Non-pigmented ciliary epithelial cell (primary cell): Measurements from ENCODE around the gene GOLM1.
"Not testable (repeated sequence)": the region's sequence is repeated elsewhere in the genome, so short reads cannot be mapped to it uniquely, and the experiment has no call there.

ENCODE experiments used
- DNase-seq: peaks from one replicate; pipeline ENCODE4 v3.0.0-alpha.2; 2010; ENCODE audit warnings: low read depth

Gene GOLM1

GRCh38 chr9:86082870-86083269, 16.5 kb downstream of the GOLM1 start:
- DNase-seq: no peak

DNA sequence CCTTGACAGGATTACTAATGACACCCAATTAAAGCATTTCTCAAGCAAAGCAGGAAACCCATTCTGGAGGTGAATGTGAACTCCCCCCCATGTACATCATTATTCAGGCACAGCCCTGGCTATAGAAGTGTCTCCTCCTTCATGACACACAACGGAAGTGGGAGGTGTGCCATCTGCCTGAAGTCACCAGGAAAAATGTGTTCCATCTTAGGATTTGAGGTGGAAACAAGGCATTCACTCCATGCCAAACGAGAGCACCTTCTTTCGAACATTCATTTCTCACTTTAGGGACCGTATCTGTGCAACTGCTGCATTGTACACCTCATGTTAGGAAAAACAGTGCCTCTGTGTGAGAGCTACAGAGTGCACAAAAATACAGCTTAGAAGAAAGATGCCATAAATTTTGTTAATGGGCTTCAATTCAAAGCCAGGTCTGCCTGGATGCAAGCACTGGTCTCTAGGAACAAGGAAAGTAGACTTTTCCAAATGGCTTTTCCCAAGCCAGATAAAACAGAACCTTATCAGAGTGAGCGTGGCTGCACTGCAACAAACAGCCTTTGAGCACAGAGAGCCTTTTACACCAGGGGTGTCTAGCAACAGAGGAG, 19.4 kb downstream of the GOLM1 start:
- no peak for DNase-seq

DNA sequence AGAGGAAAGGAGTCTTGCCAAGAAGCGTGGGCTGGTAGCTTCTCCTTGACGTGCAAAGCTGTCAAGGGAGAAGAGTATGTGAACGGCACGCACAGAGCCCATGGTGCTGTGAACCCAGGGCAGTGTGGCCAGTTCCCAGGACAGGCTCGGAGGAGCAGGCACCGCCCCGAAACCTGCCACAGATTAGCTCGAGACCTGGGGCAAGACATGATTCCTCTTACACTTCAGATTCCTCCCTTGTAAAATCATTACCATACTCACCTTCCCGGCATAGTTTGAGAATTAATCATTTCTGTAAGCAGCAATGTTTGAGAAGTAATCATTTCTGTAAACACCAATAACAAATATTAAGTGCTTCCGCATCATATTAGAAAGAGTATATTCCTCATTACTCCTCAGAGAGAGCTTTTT, 19.9 kb downstream of the GOLM1 start:
- DNase-seq: no peak

DNA sequence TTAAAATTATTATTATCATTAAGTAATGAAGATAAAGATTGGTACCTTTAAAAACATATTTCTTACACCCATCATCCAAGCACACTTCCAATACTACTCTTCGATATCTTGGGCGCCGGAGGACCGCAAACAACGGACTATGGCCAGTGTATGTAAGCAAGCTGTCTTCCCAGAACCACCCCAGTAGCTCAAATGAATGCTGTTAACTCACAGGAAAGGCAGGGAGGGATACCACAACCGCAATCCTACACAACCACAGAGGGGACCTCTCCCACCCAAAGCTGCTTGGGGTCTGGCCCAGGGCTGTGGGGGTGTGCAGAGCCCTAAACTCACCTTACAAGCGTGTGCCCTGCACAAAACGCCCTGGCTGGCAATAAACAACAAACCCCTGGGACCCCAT, 20.6 kb downstream of the GOLM1 start:
- no peak for DNase-seq

- no peak for DNase-seq
Measured at GRCh38 chr9:86077276-86077675, 22.1 kb downstream of the GOLM1 start.

DNA sequence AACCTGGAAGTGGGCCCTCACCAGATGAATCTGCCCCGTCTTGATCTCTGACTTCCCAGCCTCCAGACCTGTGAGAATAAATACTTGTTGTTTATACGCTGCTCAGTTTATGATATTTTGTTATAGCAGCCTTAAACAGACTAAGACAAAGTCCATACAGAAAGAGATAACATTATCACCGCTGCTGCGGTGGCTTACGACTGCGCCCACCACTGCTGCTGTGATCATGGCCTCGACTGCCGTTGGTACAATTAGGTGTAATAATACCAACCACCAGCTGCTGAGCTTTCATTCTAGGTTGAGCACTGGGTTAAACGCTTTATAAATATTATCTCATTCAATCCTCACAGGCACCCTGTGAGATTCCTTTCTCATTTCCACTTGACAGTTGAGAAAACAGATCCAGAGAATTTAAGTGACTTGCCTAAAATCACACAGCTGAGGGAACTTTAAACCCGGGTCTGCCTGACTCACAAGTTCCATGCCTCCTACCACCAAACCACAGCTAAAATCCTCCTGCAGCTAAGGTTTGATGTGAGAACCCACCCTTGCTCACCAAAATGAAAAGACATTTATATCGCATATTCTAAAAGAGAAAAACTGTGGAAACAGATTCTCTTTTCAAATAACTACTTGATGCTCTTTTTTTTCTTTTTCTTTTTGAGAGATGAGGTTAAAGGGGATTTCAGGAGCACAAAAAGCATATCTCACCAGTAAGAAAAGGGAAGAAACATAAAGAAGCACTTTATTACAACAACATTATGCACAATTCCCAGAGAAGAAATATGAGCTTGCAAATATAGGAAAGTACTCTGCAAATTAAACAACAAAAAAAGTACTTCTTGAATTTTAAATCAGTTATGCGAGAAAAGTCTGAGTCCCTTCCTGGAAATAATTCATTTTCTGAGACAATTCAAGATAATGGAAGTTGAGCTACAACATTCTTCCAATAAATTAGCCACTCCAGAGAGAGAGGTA, 23.9 kb downstream of the GOLM1 start:
- no peak for DNase-seq

- no peak for DNase-seq
Measured at GRCh38 chr9:86073839-86074238, 25.5 kb downstream of the GOLM1 start.

- no peak for DNase-seq
Measured at GRCh38 chr9:86072394-86072877, 26.9 kb downstream of the GOLM1 start.

DNA sequence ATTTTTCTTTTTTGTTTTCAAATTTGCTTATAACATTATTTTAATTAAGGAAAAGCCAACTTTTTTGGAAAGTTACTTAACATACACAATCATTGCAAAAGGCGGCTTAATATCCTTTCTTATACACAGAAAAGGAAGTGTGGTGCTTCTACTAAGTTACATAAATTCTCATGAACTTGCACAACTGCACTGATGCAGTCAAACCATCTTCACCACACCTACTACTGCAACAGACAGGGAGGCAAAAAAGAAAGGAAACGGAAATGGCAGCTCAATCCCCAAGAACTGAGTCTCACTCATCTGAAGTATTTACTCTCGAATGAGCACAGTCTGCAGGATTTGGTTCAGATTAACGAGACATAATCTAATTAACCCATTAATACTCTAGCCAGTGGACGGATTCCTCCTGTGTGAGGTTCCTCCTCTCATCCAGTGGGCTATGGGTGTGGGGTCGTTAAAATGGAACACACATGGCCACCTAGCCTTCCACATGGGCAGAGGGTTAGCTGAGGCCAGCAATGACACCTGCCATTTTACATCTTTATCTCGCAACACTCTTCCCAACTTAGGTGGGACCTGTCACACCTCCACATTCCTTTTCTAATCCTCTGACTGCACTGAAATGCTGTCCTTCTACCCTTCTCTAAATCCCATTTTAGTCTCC, 30.0 kb downstream of the GOLM1 start:
- DNase-seq: no peak

DNA sequence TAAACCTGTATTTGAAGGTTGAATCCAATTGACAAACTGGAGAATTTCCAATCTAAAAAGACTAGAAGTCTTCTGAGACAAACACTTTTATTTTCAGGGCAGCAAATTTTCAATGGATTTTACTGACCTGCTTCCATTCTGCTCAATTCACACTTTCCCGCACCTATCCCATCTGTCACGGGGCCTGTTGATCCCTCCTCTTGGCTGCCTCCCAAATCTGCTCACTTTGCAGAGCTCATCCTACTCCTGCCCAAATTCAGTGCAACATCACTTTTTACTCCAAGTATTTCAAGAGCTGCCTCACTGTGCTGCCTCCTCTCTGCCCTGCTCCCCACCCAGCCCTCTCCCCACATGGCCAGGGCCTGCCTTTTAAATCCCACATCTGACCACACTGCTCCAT, 35.1 kb downstream of the GOLM1 start:
- DNase-seq: no peak

- DNase-seq: no peak
Measured at GRCh38 chr9:86062845-86063693, 36.3 kb downstream of the GOLM1 start.

DNA sequence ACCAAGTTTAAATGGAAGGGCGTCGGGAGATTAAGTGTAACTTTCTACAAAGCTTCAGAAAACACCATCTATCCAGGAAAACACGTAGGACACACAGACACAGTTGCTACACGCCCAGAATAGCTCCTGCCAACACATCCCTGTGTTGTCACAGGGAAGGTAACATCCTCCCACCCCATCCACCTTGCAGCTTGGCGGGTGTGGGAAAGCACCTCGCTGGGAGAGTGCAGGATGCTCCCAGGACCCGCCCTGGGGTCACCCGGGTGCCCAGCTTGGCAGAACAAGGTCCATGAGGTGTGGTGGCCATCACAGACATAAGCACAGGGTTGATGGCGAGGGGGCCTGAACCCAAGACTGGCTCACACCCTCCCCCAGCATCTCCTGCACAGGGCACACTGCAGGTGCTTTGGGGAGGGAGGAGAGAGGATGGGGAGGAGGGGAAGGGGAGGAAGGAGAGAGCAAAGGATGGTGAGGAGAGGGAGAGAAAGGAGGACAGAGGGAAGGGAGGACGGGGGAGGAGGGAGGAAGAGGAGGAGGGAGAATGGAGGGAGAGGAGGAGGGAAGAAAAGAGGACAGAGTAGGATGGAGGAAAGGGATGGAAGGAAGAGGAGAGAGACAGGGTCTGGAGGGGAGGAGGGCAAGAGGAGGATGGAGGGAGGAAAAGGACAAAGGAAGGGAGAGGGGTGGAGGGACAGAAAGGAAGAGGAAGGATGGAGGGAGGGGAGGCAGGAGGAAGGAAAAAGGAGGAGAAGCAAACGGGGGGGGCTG, 37.2 kb downstream of the GOLM1 start:
- no peak for DNase-seq

DNA sequence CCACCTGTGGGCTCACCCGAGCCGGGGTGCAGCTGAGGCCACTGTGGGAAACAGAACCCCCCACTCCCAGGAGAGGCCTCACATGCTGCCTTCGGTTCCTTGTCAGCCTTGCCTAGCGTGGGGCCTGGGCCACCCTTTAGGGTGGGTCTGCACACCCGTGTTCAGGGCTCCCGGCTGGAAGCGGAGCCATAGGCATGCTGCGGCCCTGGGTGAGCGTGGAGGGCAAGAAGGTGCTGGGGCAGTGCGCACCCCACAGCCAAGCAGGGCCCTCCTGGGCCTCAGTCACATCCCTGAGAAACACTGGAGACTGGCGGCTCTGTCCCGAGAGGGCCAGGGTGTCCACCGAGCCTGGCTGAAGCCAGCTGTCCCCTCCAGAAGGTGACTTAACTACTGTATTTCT, 41.9 kb downstream of the GOLM1 start:
- no peak for DNase-seq

- DNase-seq: no peak
Measured at GRCh38 chr9:86054695-86055094, 44.7 kb downstream of the GOLM1 start.

DNA sequence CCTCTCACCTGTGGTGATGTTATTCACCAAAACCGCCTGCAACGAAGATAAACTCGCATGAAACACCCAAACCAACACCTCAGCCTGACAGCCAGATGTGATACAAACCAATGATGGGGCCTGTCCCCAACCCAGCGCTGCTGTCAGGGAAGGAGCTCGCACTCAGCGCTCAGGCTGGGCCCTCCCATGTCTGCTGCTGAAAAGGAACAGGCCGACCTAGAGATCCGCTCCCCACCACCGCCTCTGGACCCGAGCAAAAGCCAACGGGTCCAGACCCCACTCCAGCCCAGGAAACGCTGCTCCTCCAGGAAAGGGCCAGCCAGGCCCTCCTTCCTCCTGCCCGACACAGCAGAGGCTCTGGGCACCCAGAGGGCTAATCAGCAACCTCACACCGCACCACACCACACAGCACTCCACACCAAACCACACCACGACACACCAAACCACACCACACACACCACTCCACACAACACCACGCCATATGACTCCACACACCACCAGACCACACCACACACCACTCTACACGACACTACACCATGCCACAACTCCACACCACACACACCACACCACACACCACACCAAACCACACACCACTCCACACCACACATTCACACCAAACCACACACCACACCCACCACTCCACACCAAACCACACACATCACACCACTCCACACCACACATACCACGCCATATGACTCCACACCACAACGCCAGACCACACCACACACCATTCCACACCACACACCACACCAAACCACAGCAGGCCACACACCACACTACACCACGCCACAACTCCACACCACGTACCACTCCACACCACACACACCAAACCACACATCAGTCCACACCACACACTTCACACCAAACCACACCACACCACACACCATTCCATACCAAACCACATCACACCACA, 46.5 kb downstream of the GOLM1 start:
- no peak for DNase-seq

- DNase-seq: not testable (repeated sequence)
Measured at GRCh38 chr9:86048018-86048742, 51.2 kb downstream of the GOLM1 start.

DNA sequence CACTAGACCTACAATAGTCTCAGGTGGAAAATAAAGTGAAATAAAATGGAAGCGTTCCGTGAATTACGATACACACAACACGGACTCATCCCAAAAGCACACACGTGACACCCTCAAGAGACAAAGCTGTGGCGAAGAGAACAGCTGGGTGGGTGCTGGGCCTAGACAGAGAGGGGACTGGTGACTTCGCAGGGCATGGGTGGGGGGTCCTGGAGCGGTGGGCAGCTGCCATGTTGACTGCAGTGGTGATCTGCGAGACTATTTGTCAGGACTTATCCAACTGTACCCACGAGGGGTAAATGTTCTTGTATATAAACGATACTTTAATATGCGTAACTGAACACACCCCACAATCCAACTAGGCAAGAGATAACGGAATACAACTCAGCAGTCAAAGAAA, 52.0 kb downstream of the GOLM1 start:
- DNase-seq: no peak

GRCh38 chr9:86046930-86047341, 52.4 kb downstream of the GOLM1 start:
- DNase-seq: no peak

DNA sequence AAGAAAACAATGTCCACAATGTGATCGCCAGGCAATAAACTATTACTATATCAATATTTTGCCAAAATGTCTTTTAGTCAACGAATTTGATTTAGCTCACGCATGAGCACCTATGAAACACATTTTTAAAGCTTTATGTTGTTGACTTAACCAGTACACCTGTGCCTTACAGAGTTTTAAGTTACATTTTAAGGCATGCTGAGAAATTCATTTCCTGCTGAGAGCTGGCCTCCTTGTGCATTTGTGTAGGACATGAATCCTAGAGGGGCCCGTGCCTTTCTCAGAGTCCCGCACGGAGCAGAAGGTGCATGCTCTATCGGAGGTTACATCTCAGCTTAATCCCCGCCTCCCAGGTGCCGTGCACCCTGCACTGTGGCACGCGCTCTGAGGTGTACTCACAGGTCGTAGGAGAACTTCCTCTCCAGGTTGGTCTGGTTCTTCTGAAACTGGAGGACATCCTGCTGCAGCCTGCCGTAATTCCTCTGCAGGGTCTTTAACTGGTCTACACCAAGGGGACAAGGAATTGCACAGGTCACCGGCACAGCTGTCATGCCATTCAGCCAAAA, 53.2 kb downstream of the GOLM1 start:
- no peak for DNase-seq
